IMR-90 (cell line): ENCODE data around the gene PAM16. TPM values are rescaled to one million over a fixed set of nuclear protein-coding genes. Genes with fewer than 3 reads are reported as not detected.

Source experiments
- ATAC-seq: fragments of 200-7000 bp; cut with Tn5 transposase; 2 replicates; pipeline ENCODE4 v1.9.1; 2020; ENCODE audit warnings: low read depth, mild to moderate bottlenecking, moderate library complexity
- BruUV-seq: library from RNA; stranded (reverse); fragments of 400-500 nt; replicated peaks from 2 replicates; lab custom pipeline; 2021; lab: Mats Ljungman, UMichigan
- CTCF ChIA-PET: fragments of 300-600 bp; formaldehyde crosslinking; extraction: SDS; loops from one replicate; lab custom pipeline; 2021; ENCODE audit warnings: antibody characterized with exemption; lab: Yijun Ruan, JAX
- POLR2A ChIA-PET: fragments of 300-600 bp; sonication (Branson Sonifier 250); formaldehyde crosslinking; loops from one replicate; lab custom pipeline; 2022; ENCODE audit warnings: antibody characterized with exemption; ENCODE audit not compliant: unreplicated experiment; lab: Charles Lee
- DNase-seq: peaks from one replicate; pipeline ENCODE4 v3.0.0; 2013
- H2AFZ ChIP-seq: replicated peaks from 2 replicates; pipeline ENCODE3; 2013; ENCODE audit warnings: low read length, mild to moderate bottlenecking; ENCODE audit not compliant: poor library complexity
- H2AK5ac ChIP-seq: 2 replicates; pipeline ENCODE4 v1.6.1; 2013; ENCODE audit warnings: low read depth, low read length, inconsistent platforms
- H2AK9ac ChIP-seq: replicated peaks from 2 replicates; pipeline ENCODE3; 2013; ENCODE audit warnings: mild to moderate bottlenecking, low read depth, low read length, moderate library complexity; ENCODE audit not compliant: poor library complexity
- H2BK120ac ChIP-seq: 2 replicates; pipeline ENCODE4 v1.6.1; 2013; ENCODE audit warnings: low read depth, low read length, inconsistent platforms
- H2BK15ac ChIP-seq: 3 replicates; pipeline ENCODE4 v1.6.1; 2013; ENCODE audit warnings: low read depth, low read length, inconsistent platforms
- H2BK20ac ChIP-seq: 2 replicates; pipeline ENCODE4 v1.6.1; 2013; ENCODE audit warnings: low read depth, mild to moderate bottlenecking, inconsistent platforms, low read length, moderate library complexity
- H2BK5ac ChIP-seq: 2 replicates; pipeline ENCODE4 v1.6.1; 2013; ENCODE audit warnings: mild to moderate bottlenecking, low read depth, low read length, inconsistent platforms; ENCODE audit not compliant: poor library complexity, severe bottlenecking
- H3K14ac ChIP-seq: replicated peaks from 2 replicates; pipeline ENCODE4 v1.6.1; 2013; ENCODE audit warnings: low read depth, low read length, inconsistent platforms
- H3K18ac ChIP-seq: 2 replicates; pipeline ENCODE4 v1.6.1; 2013; ENCODE audit warnings: low read depth, low read length, control low read depth
- H3K23ac ChIP-seq: 2 replicates; pipeline ENCODE4 v1.6.1; 2013; ENCODE audit warnings: low read depth, low read length, inconsistent platforms
- H3K27ac ChIP-seq: 2 replicates; pipeline ENCODE4 v1.5.1; 2013; ENCODE audit warnings: mild to moderate bottlenecking, control low read depth, low read length; ENCODE audit not compliant: insufficient read depth
- H3K27me3 ChIP-seq: 2 replicates; pipeline ENCODE4 v1.6.1; 2013; ENCODE audit warnings: low read length; ENCODE audit not compliant: control insufficient read depth, insufficient read depth
- H3K36me3 ChIP-seq: 2 replicates; pipeline ENCODE4 v1.6.1; 2013; ENCODE audit warnings: low read length, mixed read lengths; ENCODE audit not compliant: control insufficient read depth, insufficient read depth
- H3K4ac ChIP-seq: 2 replicates; pipeline ENCODE4 v1.6.1; 2013; ENCODE audit warnings: low read depth, low read length, inconsistent platforms
- H3K4me1 ChIP-seq: 2 replicates; pipeline ENCODE4 v1.6.1; 2013; ENCODE audit warnings: low read length, mixed read lengths; ENCODE audit not compliant: control insufficient read depth, insufficient read depth
- H3K4me2 ChIP-seq: 2 replicates; pipeline ENCODE4 v1.6.1; 2013; ENCODE audit warnings: low read depth, mild to moderate bottlenecking, control low read depth, low read length, moderate library complexity
- H3K4me3 ChIP-seq: 2 replicates; pipeline ENCODE4 v1.5.1; 2013; ENCODE audit warnings: low read depth, mild to moderate bottlenecking, control low read depth, low read length, moderate library complexity; ENCODE audit not compliant: insufficient read depth
- H3K56ac ChIP-seq: 2 replicates; pipeline ENCODE4 v1.6.1; 2013; ENCODE audit warnings: low read length, inconsistent platforms; ENCODE audit not compliant: insufficient read depth; ENCODE audit errors: extremely low read depth
- H3K79me1 ChIP-seq, 2 experiments: 2 replicates each; pipeline ENCODE4 v1.6.1; 2013; ENCODE audit warnings: low read length in 2 of 2, inconsistent platforms in 1 of 2, low read depth in 1 of 2
- H3K9ac ChIP-seq: 2 replicates; pipeline ENCODE4 v1.6.1; 2013; ENCODE audit warnings: low read depth, low read length, control low read depth
- H3K9me1 ChIP-seq: 2 replicates; pipeline ENCODE4 v1.6.1; 2013; ENCODE audit warnings: low read length, inconsistent platforms; ENCODE audit not compliant: insufficient read depth
- H3K9me3 ChIP-seq: 2 replicates; pipeline ENCODE4 v1.6.1; 2013; ENCODE audit warnings: low read length; ENCODE audit not compliant: control insufficient read depth, insufficient read depth
- H4K20me1 ChIP-seq: 2 replicates; pipeline ENCODE4 v1.6.1; 2013; ENCODE audit warnings: low read length, inconsistent platforms; ENCODE audit not compliant: insufficient read depth
- H4K5ac ChIP-seq: 2 replicates; pipeline ENCODE4 v1.6.1; 2013; ENCODE audit warnings: mild to moderate bottlenecking, low read depth, low read length, control low read depth
- H4K8ac ChIP-seq, 2 experiments: 2 replicates each; pipeline ENCODE4 v1.6.1; 2013; ENCODE audit warnings: low read depth in 2 of 2, low read length in 2 of 2, control low read depth in 1 of 2, inconsistent platforms in 1 of 2
- H4K91ac ChIP-seq: 2 replicates; pipeline ENCODE4 v1.6.1; 2013; ENCODE audit warnings: low read depth, low read length, inconsistent platforms; ENCODE audit not compliant: insufficient read depth
- CTCF ChIP-seq: conservative IDR thresholded peaks from 2 replicates; pipeline ENCODE4 v1.5.1; 2012; ENCODE audit warnings: mild to moderate bottlenecking, low read depth, low read length, improper control_type of control experiment
- NFE2L2 ChIP-seq: fragments of 150-350 bp; IDR thresholded peaks from 2 replicates; pipeline ENCODE4 v1.6.1; 2016; ENCODE audit warnings: low read depth, mild to moderate bottlenecking, low read length
- WGBS, 2 experiments: methylation state at CpG; one replicate each; pipeline versions ENCODE4 v1.1.5 to v1.1.7; 2013; ENCODE audit warnings: missing lambda C conversion rate in 2 of 2; ENCODE audit not compliant: insufficient read length in 1 of 2; ENCODE audit errors: extremely low coverage in 2 of 2; 5-methylcytosine and 5-hydroxymethylcytosine counted together
- dilution Hi-C: fragments of 300-500 bp; cut with HindIII; formaldehyde crosslinking; loops from one replicate; pipeline ENCODE4 v1.14.3; 2018; ENCODE audit warnings: low sequenced_read_pairs; ENCODE audit not compliant: unreplicated experiment
- in situ Hi-C: fragments of 300-500 bp; cut with MboI; formaldehyde crosslinking; loops from 3 replicates; pipeline ENCODE4 v1.14.3; 2019; ENCODE audit warnings: low sequenced_read_pairs, inconsistent platforms, mixed read lengths
- intact Hi-C: fragments of 100-400 bp; cut with micrococcal nuclease; formaldehyde crosslinking; loops from 2 replicates; pipeline ENCODE4 v1.10.0; 2022
- polyA plus RNA-seq, 3 experiments: library from polyadenylated mRNA; depleted of rRNA; stranded (reverse); fragments of >200 nt; gene quantifications; 2 replicates each; pipeline ENCODE4 v1.2.3, GENCODE V29; 2012; ENCODE audit warnings: low replicate concordance in 1 of 3
- total RNA-seq: library from RNA; depleted of rRNA; stranded (reverse); fragments of >200 nt; gene quantifications from 2 replicates; pipeline ENCODE4 v1.2.3, GENCODE V29; 2012

Gene PAM16
- total and polyA plus RNA-seq, 2 of the 4 experiments (the other 2 are of a cell fraction) = 17.9 to 48.4 TPM

GRCh38 chr16:4338125-4338582, 13.0 kb downstream of the PAM16 start:
- H4K91ac ChIP-seq = no peak overlapping the region
- H2BK5ac ChIP-seq = no peak overlapping the region
- no peak overlapping the region for H4K5ac ChIP-seq
- H2AK5ac ChIP-seq = no peak overlapping the region
- H4K8ac ChIP-seq = no peak overlapping the region
- ChIA-PET POLR2A (no interaction called here), CTCF (no interaction called here)
- no peak overlapping the region for H3K9ac ChIP-seq
- in situ Hi-C loops = loop anchor here (10.0 kb wide), 1 partner anchor 353 kb away; no protein-coding TSS in a partner anchor
- no peak overlapping the region for H3K27ac ChIP-seq
- no peak overlapping the region for H3K56ac ChIP-seq
- H3K4me3 ChIP-seq = no peak overlapping the region
- TF ChIP-seq CTCF (0 out of 2 replicates have a peak, but pooled peaks have one; percentile 2), NFE2L2 (no peak)
- intact Hi-C loops = no loop called here
- ATAC-seq (no peak), DNase-seq (no peak)
- no CpG with 5 or more reads among the region's 12 CpGs for WGBS, 2 experiments
- peaks cover 46% of the 10 kb centered on the region for H4K20me1 ChIP-seq
- peaks cover 40% of the 10 kb centered on the region for H3K36me3 ChIP-seq
- no peak overlapping the region for H3K4ac ChIP-seq
- no peak overlapping the region for H3K14ac ChIP-seq
- no peak overlapping the region for H2BK15ac ChIP-seq
- H3K27me3 ChIP-seq = no peaks in the 10 kb centered on the region
- no peaks in the 10 kb centered on the region for H3K9me1 ChIP-seq
- peak overlapping the region; percentile 50 for H2AK9ac ChIP-seq
- H3K79me1 ChIP-seq = peaks cover 17 to 58% of the 10 kb centered on the region in 2 experiments
- no peak overlapping the region for H3K23ac ChIP-seq
- H2BK20ac ChIP-seq = no peak overlapping the region
- BruUV-seq = no TSS peak
- no peak overlapping the region for H3K18ac ChIP-seq
- no peak overlapping the region for H2BK120ac ChIP-seq
- peaks cover 7% of the 10 kb centered on the region; the same call in 1 of the 2 replicates for H3K4me1 ChIP-seq
- H2AFZ ChIP-seq = no peak overlapping the region
- dilution Hi-C loops = no loop called here
- H3K4me2 ChIP-seq = no peak overlapping the region
- no peaks in the 10 kb centered on the region for H3K9me3 ChIP-seq
